ENCODE data around the gene LSS.
"Not testable (repeated sequence)": the region's sequence is repeated elsewhere in the genome, so short reads cannot be mapped to it uniquely, and the experiment has no call there.

The LSS gene

GRCh38 chr21:46203203-46203600 is 25.4 kb downstream of the LSS start:
- Histone ChIP-seq H3K9me2 (replicated peaks; ENCODE audit: low read depth, low read length) (no peaks in the 10 kb centered on the region), H3K9ac (ENCODE audit: low read depth, low read length, poor library complexity, severe bottlenecking) (no peak overlapping the region), H4K20me1 (ENCODE audit: insufficient read depth, low read length, poor library complexity, severe bottlenecking) (no peaks in the 10 kb centered on the region), H3K27me3 (ENCODE audit: insufficient read depth, low read length, poor library complexity, severe bottlenecking) (no peaks in the 10 kb centered on the region), H3K4me3 (ENCODE audit: low read length, poor library complexity, severe bottlenecking) (no peak overlapping the region), H3K4me2 (ENCODE audit: low read depth, low read length, poor library complexity, severe bottlenecking) (no peak overlapping the region), H3F3A (ENCODE audit: low read depth) (no peaks in the 10 kb centered on the region), H3K4me1 (ENCODE audit: insufficient read depth, low read length, poor library complexity, severe bottlenecking) (no peaks in the 10 kb centered on the region), H2AFZ (ENCODE audit: low read length) (no peak overlapping the region), H3K9me3 (ENCODE audit: insufficient read depth, low read depth, low read length) (0 out of 2 replicates have a peak, but pooled peaks cover 3% of the 10 kb centered on the region), H3K79me2 (ENCODE audit: insufficient read depth, low read length) (no peaks in the 10 kb centered on the region), H3K36me3 (ENCODE audit: insufficient read depth, low read length) (peaks cover 55% of the 10 kb centered on the region; the same call in 1 of the 2 replicates)
- TF ChIP-seq EZH2phosphoT487 (IDR thresholded peaks at IDR 0.05; ENCODE audit: borderline replicate concordance) (no peak), CTCF (conservative IDR thresholded peaks at IDR 0.05; ENCODE audit: low read length) (no peak)

- no peak overlapping the region for H3K9ac ChIP-seq (ENCODE audit: low read depth, low read length, poor library complexity, severe bottlenecking)
- no peaks in the 10 kb centered on the region for H3K9me2 ChIP-seq (replicated peaks; ENCODE audit: low read depth, low read length)
- H3F3A ChIP-seq (ENCODE audit: low read depth) = no peaks in the 10 kb centered on the region
- 0 out of 2 replicates have a peak, but pooled peaks cover 3% of the 10 kb centered on the region for H3K9me3 ChIP-seq (ENCODE audit: insufficient read depth, low read depth, low read length)
- no peaks in the 10 kb centered on the region for H4K20me1 ChIP-seq (ENCODE audit: insufficient read depth, low read length, poor library complexity, severe bottlenecking)
- no peak overlapping the region for H2AFZ ChIP-seq (ENCODE audit: low read length)
- TF ChIP-seq EZH2phosphoT487 (IDR thresholded peaks at IDR 0.05; ENCODE audit: borderline replicate concordance) (no peak), CTCF (conservative IDR thresholded peaks at IDR 0.05; ENCODE audit: low read length) (no peak)
- no peak overlapping the region for H3K4me2 ChIP-seq (ENCODE audit: low read depth, low read length, poor library complexity, severe bottlenecking)
- H3K27me3 ChIP-seq (ENCODE audit: insufficient read depth, low read length, poor library complexity, severe bottlenecking) = no peaks in the 10 kb centered on the region
- H3K79me2 ChIP-seq (ENCODE audit: insufficient read depth, low read length) = no peaks in the 10 kb centered on the region
- peaks cover 55% of the 10 kb centered on the region; the same call in 1 of the 2 replicates for H3K36me3 ChIP-seq (ENCODE audit: insufficient read depth, low read length)
- H3K4me1 ChIP-seq (ENCODE audit: insufficient read depth, low read length, poor library complexity, severe bottlenecking) = no peaks in the 10 kb centered on the region
- H3K4me3 ChIP-seq (ENCODE audit: low read length, poor library complexity, severe bottlenecking) = no peak overlapping the region
Measured at GRCh38 chr21:46202592-46203202, 25.9 kb downstream of the LSS start.

- H3K36me3 ChIP-seq (ENCODE audit: insufficient read depth, low read length) = peaks cover 54% of the 10 kb centered on the region; the same call in 1 of the 2 replicates
- not testable (repeated sequence) for H3K9me3 ChIP-seq (ENCODE audit: insufficient read depth, low read depth, low read length); H3K9ac ChIP-seq (ENCODE audit: low read depth, low read length, poor library complexity, severe bottlenecking); H3K27me3 ChIP-seq (ENCODE audit: insufficient read depth, low read length, poor library complexity, severe bottlenecking); H3K4me3 ChIP-seq (ENCODE audit: low read length, poor library complexity, severe bottlenecking); H3K4me1 ChIP-seq (ENCODE audit: insufficient read depth, low read length, poor library complexity, severe bottlenecking); H3K4me2 ChIP-seq (ENCODE audit: low read depth, low read length, poor library complexity, severe bottlenecking); H3K9me2 ChIP-seq (replicated peaks; ENCODE audit: low read depth, low read length); H4K20me1 ChIP-seq (ENCODE audit: insufficient read depth, low read length, poor library complexity, severe bottlenecking); H3K79me2 ChIP-seq (ENCODE audit: insufficient read depth, low read length); H3F3A ChIP-seq (ENCODE audit: low read depth); H2AFZ ChIP-seq (ENCODE audit: low read length)
Measured at GRCh38 chr21:46200877-46201803, 27.4 kb downstream of the LSS start.
